HG02588 (cell line): ENCODE measurements around the gene APCDD1L.
"Not testable (repeated sequence)": the region's sequence is repeated elsewhere in the genome, so short reads cannot be mapped to it uniquely, and the experiment has no call there.

Experiments
- ATAC-seq: cut with Tn5 transposase; IDR thresholded peaks from one replicate; pipeline ENCODE4 v1.9.1; 2021; ENCODE audit warnings: mild to moderate bottlenecking, moderate library complexity; ENCODE audit not compliant: unreplicated experiment

APCDD1L gene

DNA sequence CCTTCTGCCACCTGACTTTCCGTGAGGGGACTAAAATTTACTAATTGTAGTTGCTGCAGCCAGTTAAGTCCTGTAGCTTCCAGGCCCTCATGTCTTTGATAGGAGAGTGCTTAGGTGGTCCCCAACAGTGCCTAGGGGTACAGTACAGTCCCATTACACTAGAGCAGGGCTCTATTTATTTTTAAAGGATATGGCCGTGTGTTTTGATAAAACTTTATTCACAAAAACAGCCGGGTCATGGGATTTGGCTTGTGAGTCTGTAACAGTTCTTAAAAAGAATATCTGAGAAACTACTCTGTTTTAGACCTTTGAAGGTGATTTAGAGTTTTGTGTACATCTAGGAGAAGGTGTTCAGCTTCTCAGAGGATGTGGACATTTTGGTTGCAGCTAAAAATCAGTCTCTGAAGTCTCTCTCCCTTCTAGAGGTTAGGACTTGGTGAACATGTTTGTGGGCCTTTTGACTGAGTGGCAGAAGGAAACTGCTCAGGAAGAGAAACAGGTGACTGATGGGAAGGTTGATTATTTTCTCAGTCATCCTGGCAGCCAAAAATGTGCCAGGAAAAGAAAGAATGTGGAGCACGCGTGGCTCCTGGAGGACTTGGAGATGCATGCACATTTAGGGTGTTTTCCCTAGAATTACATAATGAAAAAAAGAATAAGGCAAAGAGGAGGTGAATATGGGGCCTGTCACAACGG, 68.8 kb downstream of the APCDD1L start:
- no peak for ATAC-seq

DNA sequence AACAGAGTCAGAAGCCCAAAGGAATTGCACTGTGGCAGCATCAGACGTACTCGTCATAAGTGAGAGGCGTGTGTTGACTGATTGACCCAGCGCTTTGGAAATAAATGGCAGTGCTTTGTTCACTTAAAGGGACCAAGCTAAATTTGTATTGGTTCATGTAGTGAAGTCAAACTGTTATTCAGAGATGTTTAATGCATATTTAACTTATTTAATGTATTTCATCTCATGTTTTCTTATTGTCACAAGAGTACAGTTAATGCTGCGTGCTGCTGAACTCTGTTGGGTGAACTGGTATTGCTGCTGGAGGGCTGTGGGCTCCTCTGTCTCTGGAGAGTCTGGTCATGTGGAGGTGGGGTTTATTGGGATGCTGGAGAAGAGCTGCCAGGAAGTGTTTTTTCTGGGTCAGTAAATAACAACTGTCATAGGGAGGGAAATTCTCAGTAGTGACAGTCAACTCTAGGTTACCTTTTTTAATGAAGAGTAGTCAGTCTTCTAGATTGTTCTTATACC, 70.4 kb downstream of the APCDD1L start:
- no peak for ATAC-seq

DNA sequence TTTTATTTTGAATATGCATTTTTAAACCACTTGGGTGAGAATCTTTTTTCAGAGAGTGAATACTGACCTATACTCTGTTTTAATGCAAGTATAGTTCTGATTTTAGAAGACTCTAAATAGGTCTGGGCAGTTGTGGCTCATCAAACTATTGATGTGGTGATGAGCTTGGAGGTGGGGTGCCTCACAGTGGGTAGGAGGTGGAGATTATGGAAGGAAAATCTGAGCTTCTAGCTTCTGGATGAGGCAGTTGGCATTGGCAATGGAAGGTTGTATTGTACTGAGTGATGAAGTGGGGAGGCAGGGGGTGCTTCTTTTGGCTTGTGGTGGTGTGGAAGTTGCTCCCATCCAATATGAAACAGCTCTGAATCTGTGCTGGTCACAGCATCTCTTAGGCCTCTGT, 73.5 kb downstream of the APCDD1L start:
- ATAC-seq: no peak

DNA sequence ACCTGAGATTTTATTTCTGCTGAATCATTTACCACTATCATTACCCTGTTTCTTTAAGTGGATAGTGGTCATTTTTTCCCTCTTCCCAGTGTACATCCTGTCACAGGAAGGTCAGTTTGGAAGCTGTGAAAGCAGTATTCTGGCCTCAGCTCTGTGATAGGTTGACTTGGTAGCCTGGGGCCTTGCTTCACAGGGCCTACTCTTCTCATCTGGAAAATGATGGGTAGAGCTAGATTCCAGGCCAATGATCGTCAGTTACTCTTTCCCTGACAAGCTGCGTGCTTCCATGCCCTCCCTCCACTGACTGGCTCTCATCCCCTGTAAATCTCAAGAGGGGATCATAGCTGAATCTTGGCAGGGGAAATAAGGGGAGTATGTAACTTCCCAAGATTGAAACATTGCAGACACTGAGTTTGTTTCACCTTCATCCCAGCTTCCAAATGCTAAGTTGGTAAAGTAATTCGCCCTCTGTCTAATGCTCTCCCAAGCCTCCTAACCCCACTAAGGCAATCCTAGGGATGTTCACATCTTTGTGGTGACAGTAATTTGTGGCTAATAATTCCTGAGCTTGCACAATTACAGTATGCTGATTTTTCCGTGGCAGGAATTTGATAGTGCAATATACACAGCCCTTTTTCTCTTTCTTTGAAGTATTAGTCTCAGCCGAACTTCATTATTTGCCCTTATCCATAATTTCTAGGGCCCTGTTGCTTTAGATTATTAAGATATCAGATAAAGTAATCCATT, 75.0 kb downstream of the APCDD1L start:
- no peak for ATAC-seq

DNA sequence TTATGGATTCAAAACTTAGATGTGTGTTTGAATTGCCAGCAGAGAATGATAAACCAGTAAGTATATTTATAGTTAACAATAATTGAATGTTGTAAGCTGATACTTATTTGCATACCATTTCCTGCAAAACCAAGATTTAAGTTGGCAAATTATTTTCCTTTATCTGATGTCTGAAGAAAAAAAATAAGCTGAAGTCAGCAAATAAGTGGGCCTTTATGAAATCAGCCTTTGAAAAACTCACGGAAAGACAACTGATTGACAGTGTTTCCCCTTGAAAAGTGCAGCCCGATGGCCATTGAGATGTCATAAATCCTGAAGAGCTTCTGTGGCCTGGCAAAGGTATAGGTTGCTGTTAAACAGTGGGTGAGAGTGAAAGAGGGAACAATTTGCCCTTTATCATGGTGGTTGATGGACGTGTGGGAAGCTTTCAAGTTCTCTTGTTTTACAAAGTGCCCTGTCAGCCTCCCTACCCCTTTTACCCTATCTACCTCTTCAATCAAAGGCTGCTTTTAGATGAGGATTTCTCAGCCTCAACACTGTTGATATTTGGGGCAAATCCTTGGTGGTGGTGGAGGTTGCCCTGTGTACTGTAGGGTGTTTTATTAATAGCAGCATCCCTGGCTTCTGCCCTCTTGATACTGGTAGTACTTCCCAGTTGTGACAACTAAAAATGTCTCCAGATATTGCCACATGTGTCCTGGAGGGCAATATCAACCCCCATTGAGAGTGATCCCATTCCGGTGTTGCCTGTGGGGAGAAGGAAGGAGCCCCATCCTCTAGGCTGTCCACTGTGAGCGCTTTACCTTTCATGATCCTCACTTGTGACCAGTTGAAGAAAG, 76.0 kb downstream of the APCDD1L start:
- ATAC-seq: no peak

DNA sequence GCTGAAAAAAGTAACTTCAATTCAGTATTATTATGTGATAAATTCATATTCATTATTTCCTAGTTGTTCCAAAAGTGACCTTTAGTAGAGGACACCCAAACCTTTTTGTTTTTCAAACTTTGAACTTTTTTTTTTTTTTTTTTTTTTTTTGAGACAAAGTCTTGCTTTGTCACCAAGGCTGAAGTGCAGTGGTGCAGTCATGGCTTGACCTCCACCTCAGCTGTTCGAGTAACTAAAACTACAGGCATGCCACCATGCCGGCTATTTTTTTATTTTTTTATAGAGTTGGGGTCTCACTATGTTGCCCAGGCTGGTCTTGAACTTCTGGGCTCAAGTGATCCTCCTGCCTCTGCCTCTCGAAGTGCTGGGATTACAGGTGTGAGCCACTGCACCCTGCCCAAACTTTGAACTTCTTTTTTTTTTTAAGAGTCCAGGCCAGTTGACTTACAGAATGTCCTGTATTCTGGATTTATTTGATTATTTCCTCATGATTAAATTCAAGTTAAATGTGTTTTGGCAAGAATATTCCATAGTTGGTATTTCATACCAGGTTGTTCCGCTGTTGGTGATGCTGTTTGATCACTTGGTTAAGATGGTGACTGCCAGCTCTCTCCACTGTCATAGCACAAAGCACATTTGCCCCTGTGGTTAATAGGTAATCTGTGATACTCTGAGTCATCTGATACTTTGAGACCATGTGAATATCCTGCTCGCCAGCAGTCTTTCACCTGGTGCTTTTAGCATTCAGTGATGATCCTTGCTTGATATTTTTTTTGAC, 78.1 kb downstream of the APCDD1L start:
- no peak for ATAC-seq

DNA sequence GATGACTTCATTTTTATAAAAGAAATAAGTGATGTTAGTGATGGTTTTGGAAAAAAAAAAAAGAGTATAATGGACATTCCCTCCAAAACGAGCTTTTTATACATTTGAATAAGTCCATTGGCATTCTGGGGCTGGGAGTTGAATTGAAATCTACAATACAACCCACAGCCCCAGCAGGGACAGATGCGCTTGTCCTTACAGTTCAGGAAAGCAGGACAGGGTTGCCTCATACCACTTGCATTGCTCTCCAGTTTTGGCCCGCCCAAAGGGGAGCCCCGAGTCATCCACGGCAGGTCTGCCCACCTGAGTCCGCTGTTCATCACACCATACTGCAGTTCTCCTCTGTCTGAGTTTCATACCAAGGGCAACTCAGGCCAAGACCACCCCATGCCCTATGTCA, 80.0 kb downstream of the APCDD1L start:
- no peak for ATAC-seq

DNA sequence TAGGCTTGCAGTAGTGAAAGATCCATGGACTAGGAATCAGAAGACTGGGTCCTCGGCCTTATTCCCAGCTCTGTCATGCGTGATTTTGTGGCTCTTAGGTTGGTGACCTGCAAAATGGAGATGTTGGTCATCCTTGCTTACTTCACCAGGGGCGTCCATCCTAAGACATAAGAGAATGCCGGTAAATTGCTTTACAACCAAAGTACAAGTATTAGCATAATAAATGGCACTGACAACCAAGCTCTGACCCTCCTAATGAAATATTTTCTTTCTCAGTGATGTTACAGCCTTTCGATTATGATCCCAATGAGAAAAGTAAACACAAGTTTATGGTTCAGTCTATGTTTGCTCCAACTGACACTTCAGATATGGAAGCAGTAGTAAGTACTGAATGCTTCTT, 80.9 kb downstream of the APCDD1L start:
- no peak for ATAC-seq

DNA sequence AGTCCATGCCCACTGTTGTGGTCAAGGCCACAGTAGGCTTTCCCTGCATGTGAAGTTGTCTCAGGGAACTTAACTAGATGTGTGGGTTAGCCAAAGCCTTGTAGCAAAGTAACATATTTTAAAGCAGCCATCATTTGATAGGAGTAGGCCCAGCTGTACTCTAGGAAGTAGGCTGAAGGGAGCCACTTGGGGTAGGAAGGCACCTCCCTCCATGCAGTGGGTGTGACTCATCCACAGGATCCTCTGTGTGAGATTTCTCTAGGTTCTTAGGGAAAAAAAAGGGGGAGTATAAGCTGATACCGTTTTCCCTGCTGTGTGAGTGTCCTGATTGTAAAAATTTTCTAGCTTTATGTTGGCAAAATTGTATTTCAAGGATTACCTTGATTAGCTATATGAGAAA, 81.4 kb downstream of the APCDD1L start:
- ATAC-seq: no peak

DNA sequence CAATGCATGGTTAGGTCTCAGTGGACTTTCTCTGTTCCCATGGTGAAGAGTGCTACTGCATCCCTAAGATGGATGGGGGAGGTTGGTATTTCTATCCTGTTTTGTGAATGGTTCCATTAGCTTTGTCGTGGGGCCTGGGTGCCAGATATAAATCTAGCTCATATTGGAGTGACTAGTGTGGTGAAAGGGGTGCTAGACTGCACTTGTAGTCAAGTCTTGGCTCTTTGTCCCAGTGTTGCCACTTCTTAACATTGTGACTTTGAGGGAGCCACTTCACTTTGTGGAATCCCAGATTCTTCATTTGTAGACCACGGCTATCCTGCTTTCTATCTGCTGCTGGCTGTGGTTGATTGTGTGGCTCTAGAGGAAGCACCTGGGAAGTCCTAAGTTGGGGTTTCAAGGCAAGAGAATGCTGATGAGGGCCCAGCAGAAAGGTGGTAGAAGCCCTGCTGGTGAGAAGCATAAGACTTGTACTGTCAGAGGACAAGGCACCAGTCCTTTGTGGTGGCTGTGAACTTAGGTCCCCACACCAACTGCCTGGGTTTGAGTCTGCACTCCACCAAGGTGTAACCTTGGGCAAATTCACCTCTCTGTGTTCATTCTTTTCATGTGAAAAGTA, 82.1 kb downstream of the APCDD1L start:
- no peak for ATAC-seq

DNA sequence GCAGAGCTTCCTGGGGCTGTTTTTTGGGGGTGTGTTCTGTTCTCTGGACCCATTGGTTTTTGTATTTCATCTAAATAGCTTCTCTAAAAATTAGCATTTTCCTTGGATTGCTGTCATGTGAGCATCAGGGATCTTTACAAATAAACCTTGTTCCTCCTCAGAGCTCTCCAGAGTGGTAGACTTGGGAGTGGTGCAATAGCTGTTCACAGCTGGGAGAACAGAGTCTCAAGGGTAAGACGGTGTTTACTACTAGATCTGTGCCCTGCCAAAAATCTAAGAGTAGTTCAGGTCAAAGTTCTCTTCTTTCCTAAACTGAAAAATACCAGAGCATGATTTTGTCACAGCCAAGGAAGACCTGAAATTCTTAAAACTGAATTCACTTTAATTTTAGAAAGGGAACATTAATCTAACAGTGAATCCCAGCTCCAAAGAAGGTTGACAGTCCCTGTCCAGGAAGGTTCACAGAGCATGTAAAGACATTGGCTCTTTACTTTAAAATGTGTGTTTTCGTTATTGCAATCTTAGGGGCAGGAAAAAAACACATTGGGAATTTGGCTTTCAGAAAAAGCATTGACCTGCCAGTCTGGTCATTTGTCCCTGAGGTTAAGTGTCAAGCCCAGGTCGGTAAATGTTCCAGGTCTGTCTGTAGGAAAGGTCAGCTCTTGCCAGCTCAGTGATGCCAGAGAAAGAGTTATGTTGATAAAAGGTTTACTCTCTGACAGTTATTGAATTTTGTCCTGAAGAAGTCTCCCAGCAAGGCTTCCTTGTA, 82.8 kb downstream of the APCDD1L start:
- no peak for ATAC-seq

DNA sequence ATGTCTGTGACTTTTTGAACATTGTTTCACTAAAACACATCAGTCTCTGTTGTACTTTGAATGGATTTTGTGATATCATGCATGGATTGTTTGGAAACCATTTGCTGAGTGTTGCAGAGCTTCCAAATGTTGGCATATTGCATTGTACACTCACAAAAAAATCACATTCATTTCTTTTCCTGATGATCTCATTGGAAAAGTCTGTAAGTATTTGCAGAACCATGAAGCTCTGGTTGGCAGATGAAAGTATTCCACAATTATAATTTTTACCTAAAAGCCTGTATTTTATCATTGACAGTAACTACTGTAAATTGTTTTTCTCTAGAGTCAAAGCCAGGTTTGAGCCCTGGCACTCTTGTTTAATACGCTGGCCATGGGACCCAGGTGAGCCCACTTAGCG, 84.1 kb downstream of the APCDD1L start:
- no peak for ATAC-seq

DNA sequence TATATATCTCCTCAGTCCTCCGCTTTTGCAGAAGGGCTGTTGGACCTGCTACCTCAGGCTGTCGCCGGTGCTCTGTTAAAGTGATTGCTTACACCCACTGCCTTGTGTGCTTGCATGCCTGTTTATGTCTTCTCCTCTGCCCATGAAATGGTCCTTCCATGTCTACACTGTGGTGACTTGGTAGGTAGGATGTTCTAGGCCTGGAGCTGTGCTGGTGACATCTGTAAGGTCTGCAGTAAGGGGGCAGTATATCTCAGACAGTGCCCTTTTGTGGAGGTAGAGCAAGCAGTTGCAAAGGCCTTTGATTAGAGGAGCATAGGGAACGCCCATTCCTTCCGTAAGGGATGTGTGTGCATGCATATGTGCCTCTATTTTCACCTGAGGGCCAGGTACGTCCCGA, 85.9 kb downstream of the APCDD1L start:
- ATAC-seq: no peak

DNA sequence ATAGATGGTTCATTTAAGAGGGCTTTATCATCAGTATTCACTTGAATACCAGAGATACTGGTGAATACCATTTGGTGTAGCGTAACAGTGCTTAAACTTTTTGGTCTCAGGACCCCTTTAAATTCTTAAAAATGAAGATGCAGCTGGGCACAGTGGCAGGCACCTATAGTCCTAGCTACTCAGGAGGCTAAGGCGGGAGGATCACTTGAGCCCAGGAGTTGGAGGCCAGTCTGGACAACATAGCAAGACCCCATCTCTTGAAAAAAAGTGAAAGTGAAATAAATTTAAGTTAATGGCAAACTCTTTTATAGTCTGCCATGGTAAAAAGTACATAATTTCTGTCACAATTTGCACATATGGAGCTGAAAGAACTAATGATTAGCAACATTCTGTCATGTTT, 86.8 kb downstream of the APCDD1L start:
- no peak for ATAC-seq

DNA sequence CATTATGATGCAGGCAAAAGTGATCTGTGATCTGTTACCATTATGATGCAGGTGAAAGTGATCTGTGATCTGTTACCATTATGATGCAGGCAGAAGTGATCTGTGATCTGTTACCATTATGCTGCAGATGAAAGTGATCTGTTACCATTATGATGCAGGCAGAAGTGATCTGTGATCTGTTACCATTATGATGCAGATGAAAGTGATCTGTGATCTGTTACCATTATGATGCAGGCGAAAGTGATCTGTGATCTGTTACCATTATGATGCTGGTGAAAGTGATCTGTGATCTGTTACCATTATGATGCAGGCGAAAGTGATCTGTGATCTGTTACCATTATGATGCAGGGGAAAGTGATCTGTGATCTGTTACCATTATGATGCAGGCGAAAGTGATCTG, 87.6 kb downstream of the APCDD1L start:
- not testable (repeated sequence) for ATAC-seq

DNA sequence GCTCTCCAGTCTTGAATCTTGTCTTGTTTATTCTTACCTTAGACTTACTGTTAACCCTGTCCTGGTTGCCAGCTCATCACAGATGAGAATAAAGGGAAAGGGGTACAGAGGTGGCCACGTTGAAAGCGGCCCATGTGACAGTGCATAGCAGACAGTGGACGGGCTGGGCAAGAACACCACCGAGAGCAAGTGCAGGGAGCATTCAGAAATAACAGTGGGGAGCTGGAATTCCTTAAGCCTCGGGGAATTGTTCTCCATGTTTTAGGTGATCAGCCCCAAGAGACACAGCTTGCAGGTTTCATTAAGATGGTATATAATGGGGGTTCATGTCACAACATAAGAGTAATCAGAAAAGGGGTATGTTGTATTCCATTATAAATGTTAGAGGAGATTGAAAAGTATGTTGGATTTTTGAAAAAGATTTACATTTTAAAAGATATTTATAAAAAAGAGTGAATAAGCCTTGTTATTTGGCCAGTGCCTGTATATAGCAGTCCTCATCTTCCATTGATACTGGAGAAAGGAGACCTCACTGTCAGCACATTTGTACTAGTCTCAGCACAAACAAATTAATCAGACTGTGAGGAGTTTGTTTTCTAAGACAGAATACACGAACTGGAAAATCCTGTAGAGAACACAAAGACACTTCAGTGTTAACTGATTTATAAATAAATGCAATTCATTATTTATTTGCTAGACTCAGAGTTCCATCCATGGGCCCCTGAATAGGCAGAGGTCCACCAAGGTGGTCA, 90.8 kb downstream of the APCDD1L start:
- ATAC-seq: no peak

DNA sequence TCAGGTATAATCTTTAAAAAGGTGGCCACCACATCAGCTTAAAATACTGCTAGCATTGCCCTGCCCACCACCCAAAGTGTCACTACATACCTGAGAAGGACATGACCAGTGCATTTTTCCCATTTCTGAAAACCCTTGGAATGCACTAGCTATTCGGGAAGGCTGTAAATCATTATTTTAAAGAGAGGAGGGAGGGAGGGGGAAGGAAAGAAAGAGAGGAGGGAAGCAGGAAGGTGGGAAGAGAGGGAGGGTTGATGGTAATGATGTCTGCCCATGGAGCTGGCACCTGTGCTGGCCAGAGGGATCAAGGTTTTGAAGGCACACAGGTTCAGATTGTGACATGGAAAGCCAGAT, 93.7 kb downstream of the APCDD1L start:
- no peak for ATAC-seq

DNA sequence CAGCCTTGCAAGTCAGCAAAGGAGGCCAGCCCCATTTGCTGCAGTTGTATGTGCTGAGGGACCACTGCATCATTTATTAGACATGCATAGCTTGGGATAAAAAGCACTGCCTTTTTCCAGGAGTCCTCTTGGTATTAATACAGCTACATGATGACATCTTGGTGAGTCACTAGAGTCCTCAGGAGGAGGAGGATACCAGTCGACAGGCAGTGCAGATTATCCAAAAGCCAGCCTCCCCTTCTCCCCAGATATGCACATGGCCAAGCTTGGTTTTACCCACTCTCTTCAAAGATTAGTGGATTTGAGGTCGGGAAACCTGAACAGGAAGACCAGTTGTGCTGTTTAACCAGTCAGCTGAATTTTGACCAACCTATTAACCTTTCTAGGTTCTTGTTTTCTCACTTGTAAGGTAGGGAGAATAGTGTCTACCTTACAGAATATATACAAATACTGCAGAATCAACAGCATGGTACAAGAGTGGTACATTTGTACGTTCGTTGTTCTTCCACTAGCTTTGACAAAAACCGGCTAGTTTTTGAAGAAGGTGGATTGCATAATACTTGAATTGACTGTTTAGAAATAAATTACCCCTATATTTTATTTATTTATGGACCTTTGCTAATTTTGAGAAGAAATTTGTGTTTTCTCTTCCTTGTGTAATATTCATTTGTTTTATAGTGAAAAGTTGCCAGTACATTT, 94.3 kb downstream of the APCDD1L start:
- no peak for ATAC-seq
